HepG2 (cell line): ENCODE data around the gene MYOM1. TPM values are rescaled to one million over a fixed set of nuclear protein-coding genes. Genes with fewer than 3 reads are reported as not detected.

Experiments
- ATAC-seq: fragments of 200-7000 bp; cut with Tn5 transposase; 3 replicates; pipeline ENCODE4 v1.9.1; 2020; ENCODE audit warnings: mild to moderate bottlenecking, moderate library complexity
- BruUV-seq: library from RNA; stranded (reverse); fragments of 400-500 nt; replicated peaks from 2 replicates; lab custom pipeline; 2021; lab: Mats Ljungman, UMichigan
- CTCF ChIA-PET: fragments of 300-600 bp; formaldehyde crosslinking; extraction: SDS; loops from one replicate; lab custom pipeline; 2021; ENCODE audit warnings: low total read pairs, inconsistent platforms, low intra/inter-chr PET ratio; lab: Yijun Ruan, JAX
- POLR2A ChIA-PET: fragments of 350-600 bp; sonication (Branson Sonifier 250); formaldehyde crosslinking; loops from one replicate; lab custom pipeline; 2020; ENCODE audit warnings: antibody characterized with exemption, inconsistent platforms; lab: Yijun Ruan, JAX
- DNase-seq: peaks from one replicate; pipeline ENCODE4 v3.0.0-alpha.2; 2015; ENCODE audit warnings: low spot score
- FAIRE-seq: peaks from 3 replicates; lab custom pipeline; 2011; peaks lifted over from hg19 to GRCh38; lab: Jason Lieb, UNC
- H2AFZ ChIP-seq: one replicate; pipeline ENCODE4 v1.6.1; 2011; ENCODE audit warnings: low read length, inconsistent platforms
- H3K27ac ChIP-seq: fragments of 300-600 bp; 3 replicates; pipeline ENCODE4 v1.8.0; 2011; ENCODE audit warnings: mixed run types, mild to moderate bottlenecking, mixed read lengths, low read length, inconsistent platforms; ENCODE audit not compliant: insufficient read depth; ENCODE audit errors: extremely low read length
- H3K27me3 ChIP-seq, 2 experiments: fragments of 200-600 bp in 1 of 2; 2 replicates in 1 of 2; 3 replicates in 1 of 2; pipeline versions ENCODE4 v1.6.0 to v1.8.0; 2011; ENCODE audit warnings: low read length in 2 of 2, mild to moderate bottlenecking in 2 of 2, moderate library complexity in 2 of 2, inconsistent platforms in 1 of 2; ENCODE audit not compliant: insufficient read depth in 2 of 2, control insufficient read depth in 1 of 2
- H3K36me3 ChIP-seq, 2 experiments: fragments of 200-600 bp in 1 of 2; replicated peaks in 1 of 2; 2 replicates in 1 of 2; 3 replicates in 1 of 2; pipeline versions ENCODE4 v1.5.1 to v1.8.0; 2011; ENCODE audit warnings: low read length in 2 of 2, inconsistent platforms in 1 of 2; ENCODE audit not compliant: insufficient read depth in 2 of 2, control insufficient read depth in 1 of 2
- H3K4me1 ChIP-seq: 2 replicates; pipeline ENCODE4 v1.5.1; 2012; ENCODE audit warnings: low read length, inconsistent platforms; ENCODE audit not compliant: insufficient read depth
- H3K4me2 ChIP-seq: 2 replicates; pipeline ENCODE4 v1.6.0; 2011; ENCODE audit warnings: low read depth, low read length, inconsistent platforms
- H3K4me3 ChIP-seq, 3 experiments: fragments of 200-600 bp in 1 of 3; sonication (generic), shearing (Covaris generic) in 1 of 3; replicated peaks in 1 of 3; 2 replicates each; pipeline ENCODE4 v1.5.1; 2011 to 2016; ENCODE audit warnings: low read length in 3 of 3, inconsistent platforms in 2 of 3, low read depth in 2 of 3, mild to moderate bottlenecking in 2 of 3, control low read depth in 1 of 3, mixed read lengths in 1 of 3; ENCODE audit not compliant: insufficient read depth in 1 of 3
- H3K79me2 ChIP-seq: one replicate; pipeline ENCODE4 v1.6.1; 2011; ENCODE audit warnings: low read length, inconsistent platforms; ENCODE audit not compliant: insufficient read depth
- H3K9ac ChIP-seq: 2 replicates; pipeline ENCODE4 v1.6.0; 2011; ENCODE audit warnings: mild to moderate bottlenecking, low read depth, low read length, inconsistent platforms; ENCODE audit not compliant: insufficient read depth
- H3K9me3 ChIP-seq: 2 replicates; pipeline ENCODE4 v1.5.1; 2012; ENCODE audit warnings: mild to moderate bottlenecking, low read length
- H4K20me1 ChIP-seq: 2 replicates; pipeline ENCODE4 v1.6.0; 2011; ENCODE audit warnings: inconsistent platforms, mild to moderate bottlenecking, low read length, moderate library complexity; ENCODE audit not compliant: insufficient read depth
- ATM ChIP-seq: fragments of 450-650 bp; IDR thresholded peaks from 2 replicates; pipeline ENCODE4 v1.7.1; 2017; ENCODE audit warnings: mild to moderate bottlenecking, borderline replicate concordance
- DPF2 ChIP-seq: sonication (generic); formaldehyde crosslinking; IDR thresholded peaks from 2 replicates; pipeline ENCODE4 v1.4.0; 2020; ENCODE audit warnings: mild to moderate bottlenecking, low read depth, missing genetic modification reagents, borderline replicate concordance
- JUN ChIP-seq: sonication (generic); formaldehyde crosslinking; IDR thresholded peaks from 2 replicates; pipeline ENCODE4 v1.4.0; 2020; ENCODE audit warnings: mild to moderate bottlenecking, missing genetic modification reagents
- MAFF ChIP-seq: IDR thresholded peaks from 2 replicates; pipeline ENCODE4 v1.6.1; 2011; ENCODE audit warnings: low read depth, low read length, improper control_type of control experiment
- MAFK ChIP-seq, 2 experiments: IDR thresholded peaks in 1 of 2; conservative IDR thresholded peaks in 1 of 2; 2 replicates each; pipeline ENCODE4 v1.6.1; 2011; ENCODE audit warnings: improper control_type of control experiment in 2 of 2, low read length in 2 of 2
- RFX1 ChIP-seq: fragments of 450-650 bp; IDR thresholded peaks from 2 replicates; pipeline ENCODE4 v1.6.1; 2017
- ZC3H13 ChIP-seq: sonication (generic); formaldehyde crosslinking; IDR thresholded peaks from 2 replicates; pipeline ENCODE4 v1.8.1; 2023; ENCODE audit warnings: mild to moderate bottlenecking, missing genetic modification reagents, moderate library complexity
- ZNF335 ChIP-seq: sonication (generic); formaldehyde crosslinking; IDR thresholded peaks from 2 replicates; pipeline ENCODE4 v1.4.0; 2020; ENCODE audit warnings: missing genetic modification reagents
- ZNF674 ChIP-seq: sonication (generic); formaldehyde crosslinking; IDR thresholded peaks from 2 replicates; pipeline ENCODE4 v1.5.0; 2020; ENCODE audit warnings: low read depth, mild to moderate bottlenecking, missing genetic modification reagents
- WGBS: methylation state at CpG from one replicate; pipeline ENCODE4 v1.1.6; 2017; ENCODE audit warnings: low lambda C conversion rate; 5-methylcytosine and 5-hydroxymethylcytosine counted together
- in situ Hi-C: cut with HindIII; loops from 2 replicates; pipeline ENCODE4 v1.10.0; 2017; ENCODE audit warnings: low pct_unique_long_range_greater_than_20kb; ENCODE audit not compliant: extremely low pct_ligation_motif_present
- intact Hi-C: fragments of 100-400 bp; cut with micrococcal nuclease; formaldehyde crosslinking; loops from one replicate; pipeline ENCODE4 v1.10.0; 2022; ENCODE audit not compliant: unreplicated experiment
- polyA plus RNA-seq, 8 experiments: library from polyadenylated mRNA; depleted of rRNA in 3 of 8; stranded (reverse) in 7 of 8; unstranded in 1 of 8; fragments of >200 nt; fragmentation: Illumina TruSeq in 4 of 8; extraction: Trizol in 4 of 8; gene quantifications; 2 replicates each; pipeline versions ENCODE4 v1.2.1 to v1.2.3, GENCODE V29; 2011 to 2016; ENCODE audit warnings: low read depth in 4 of 8, missing spikeins in 1 of 8, mixed read lengths in 1 of 8; ENCODE audit not compliant: insufficient read depth in 1 of 8
- total RNA-seq, 5 experiments: library from RNA; depleted of rRNA; stranded (reverse); fragments of >200 nt; fragmentation: Illumina TruSeq; extraction: Trizol; gene quantifications; 2 replicates each; pipeline ENCODE4 v1.2.3, GENCODE V29; 2016; ENCODE audit warnings: low read depth in 1 of 5
- TF ChIP-seq, protein P1 (sequence below): sonication (generic); formaldehyde crosslinking; IDR thresholded peaks from 2 replicates; pipeline ENCODE4 v1.4.0; 2020; ENCODE audit warnings: mild to moderate bottlenecking, missing genetic modification reagents

Gene MYOM1
- total and polyA plus RNA-seq, 2 of the 13 experiments (the other 11 are each of a cell fraction or from before 2014, with no cell fraction given), result 0.46 to 0.98 TPM

GRCh38 chr18:3147935-3148554, 71.7 kb downstream of the MYOM1 start:
- CTCF ChIA-PET, result no interaction called here
- H3K27ac ChIP-seq, result no peak overlapping the region
- FAIRE-seq (no peak), ATAC-seq (no peak), DNase-seq (no peak)
- POLR2A ChIA-PET, result no interaction called here
- no peak overlapping the region for H3K4me2 ChIP-seq
- H3K27me3 ChIP-seq, result no peaks in the 10 kb centered on the region
- H3K79me2 ChIP-seq, result no peaks in the 10 kb centered on the region
- 62% methylated on average over 8 of the region's 8 CpGs for WGBS
- H3K9me3 ChIP-seq, result peaks cover 5% of the 10 kb centered on the region; the same call in 1 of the 2 replicates
- peaks cover 32% of the 10 kb centered on the region for H3K4me1 ChIP-seq
- BruUV-seq, result no TSS peak
- TF ChIP-seq MAFF (peak; percentile 46), MAFK (conservative IDR thresholded peaks at IDR 0.05 in 1 of 2, IDR thresholded peaks at IDR 0.05 in 1 of 2; ENCODE audit: low read length in 2 of 2) (peak; percentile 39 to 54; a peak in 3 of 4 replicates)
- TF ChIP-seq, protein P1, sequence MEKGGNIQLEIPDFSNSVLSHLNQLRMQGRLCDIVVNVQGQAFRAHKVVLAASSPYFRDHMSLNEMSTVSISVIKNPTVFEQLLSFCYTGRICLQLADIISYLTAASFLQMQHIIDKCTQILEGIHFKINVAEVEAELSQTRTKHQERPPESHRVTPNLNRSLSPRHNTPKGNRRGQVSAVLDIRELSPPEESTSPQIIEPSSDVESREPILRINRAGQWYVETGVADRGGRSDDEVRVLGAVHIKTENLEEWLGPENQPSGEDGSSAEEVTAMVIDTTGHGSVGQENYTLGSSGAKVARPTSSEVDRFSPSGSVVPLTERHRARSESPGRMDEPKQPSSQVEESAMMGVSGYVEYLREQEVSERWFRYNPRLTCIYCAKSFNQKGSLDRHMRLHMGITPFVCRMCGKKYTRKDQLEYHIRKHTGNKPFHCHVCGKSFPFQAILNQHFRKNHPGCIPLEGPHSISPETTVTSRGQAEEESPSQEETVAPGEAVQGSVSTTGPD (CRISPR knock-in tag), result no peak
- H3K9ac ChIP-seq, result no peak overlapping the region
- H3K4me3 ChIP-seq, result no peak overlapping the region
- intact Hi-C loops, result loop anchor here (2.0 kb wide), 1 partner anchor 215 kb away; no protein-coding TSS in a partner anchor
- no peak overlapping the region for H2AFZ ChIP-seq
- no peaks in the 10 kb centered on the region for H4K20me1 ChIP-seq
- no peaks in the 10 kb centered on the region for H3K36me3 ChIP-seq
- in situ Hi-C loops, result no loop called here

DNA sequence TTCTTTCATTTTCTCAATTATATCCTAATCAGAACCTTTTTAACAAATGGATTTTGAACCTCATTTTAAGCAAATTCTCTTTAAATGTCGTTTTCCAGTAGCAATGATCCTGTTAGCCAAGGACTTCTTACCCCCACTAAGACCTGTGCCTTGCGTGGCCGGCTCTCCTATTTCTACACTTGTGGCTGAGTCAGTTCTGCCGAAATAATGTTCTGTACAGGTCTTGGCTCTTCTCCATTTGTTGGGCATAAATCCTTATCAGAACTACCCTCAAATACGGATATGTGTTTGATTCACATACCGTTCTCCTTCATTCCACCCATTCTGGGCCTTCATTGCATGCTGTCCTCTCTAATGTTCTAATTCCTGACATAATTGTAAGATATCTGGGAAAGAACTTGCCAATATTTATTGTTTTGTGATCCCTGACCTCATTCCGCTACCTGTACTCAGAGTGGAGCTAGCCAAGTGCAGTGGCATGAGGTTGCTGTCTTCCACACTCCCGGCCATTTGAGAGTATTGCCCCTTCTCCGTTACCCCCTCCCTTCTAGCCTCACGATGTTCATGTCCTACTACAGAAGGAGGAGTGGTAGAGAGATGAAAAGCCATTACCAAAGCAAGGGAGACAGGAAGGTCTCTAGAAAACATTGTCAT, 78.7 kb downstream of the MYOM1 start:
- in situ Hi-C loops, result no loop called here
- Histone ChIP-seq H2AFZ (no peak overlapping the region), H3K4me1 (peaks cover 12% of the 10 kb centered on the region), H3K27me3 (no peaks in the 10 kb centered on the region), H4K20me1 (no peaks in the 10 kb centered on the region), H3K4me2 (no peak overlapping the region), H3K9ac (0 out of 2 replicates have a peak overlapping the region, but pooled peaks have one; percentile 9), H3K36me3 (no peaks in the 10 kb centered on the region), H3K4me3 (no peak overlapping the region), H3K9me3 (peaks cover 10% of the 10 kb centered on the region; the same call in 1 of the 2 replicates), H3K79me2 (no peaks in the 10 kb centered on the region), H3K27ac (no peak overlapping the region)
- no peak for TF ChIP-seq ATM
- no peak for TF ChIP-seq DPF2 (CRISPR knock-in tag)
- no peak for TF ChIP-seq JUN
- no peak for TF ChIP-seq ZC3H13
- TF ChIP-seq ZNF674 (CRISPR knock-in tag), result no peak
- TF ChIP-seq RFX1, result no peak
- TF ChIP-seq ZNF335 (CRISPR knock-in tag), result no peak
- CTCF ChIA-PET, result no interaction called here
- POLR2A ChIA-PET, result no interaction called here
- DNase-seq, result no peak
- no peak for FAIRE-seq
- no peak for ATAC-seq
- WGBS, result 72% methylated on average over 10 of the region's 10 CpGs
- intact Hi-C loops, result no loop called here
- no TSS peak for BruUV-seq
